PC-3 (cell line): ENCODE measurements around the gene TRPV2.

ENCODE experiments used
- CTCF ChIP-seq: fragments of 300-600 bp; sonication (generic); conservative IDR thresholded peaks from 2 replicates; pipeline ENCODE4 v1.5.1; 2017; ENCODE audit warnings: antibody characterized with exemption, low read depth, mild to moderate bottlenecking, low read length
- EZH2 ChIP-seq: fragments of 300-600 bp; sonication (generic); IDR thresholded peaks from one replicate; pipeline ENCODE4 v1.6.1; 2017; ENCODE audit warnings: antibody characterized with exemption, mild to moderate bottlenecking, low read length; ENCODE audit not compliant: unreplicated experiment

- TF ChIP-seq CTCF (no peak), EZH2 (no peak)
Measured at GRCh38 chr17:16438557-16439302, 23.4 kb downstream of the TRPV2 start.
